Right hindlimb (tissue), 1 donor: ENCODE results near the gene LARP6.

Source experiments
- DNase-seq: peaks from one replicate; pipeline ENCODE4 v3.0.0-alpha.2; 2018

LARP6 gene

GRCh38 chr15:70792171-70792573 lies 61.8 kb downstream of the LARP6 start:
- DNase-seq, result no peak

- no peak for DNase-seq
These were observed 62.7 kb downstream of the LARP6 start for GRCh38 chr15:70791259-70791658.

DNA sequence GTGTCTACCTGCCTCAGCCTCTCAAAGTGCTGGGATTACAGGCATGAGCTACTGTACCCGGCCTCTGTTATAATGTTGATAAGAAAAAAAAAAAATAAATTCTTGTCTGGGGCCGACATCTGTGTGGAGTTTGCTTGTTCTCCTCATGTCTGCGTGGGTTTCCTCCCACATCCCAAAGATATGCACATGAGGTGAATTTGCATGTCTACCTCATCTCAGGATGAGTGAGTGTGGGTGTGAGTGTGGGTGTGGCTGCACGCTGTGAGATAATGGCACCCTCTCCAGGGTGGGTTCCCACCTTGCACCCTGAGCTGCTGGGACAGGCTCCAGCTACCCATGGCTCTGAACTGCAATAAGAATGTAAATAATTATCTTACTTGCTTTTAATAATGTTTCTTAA lies 64.7 kb downstream of the LARP6 start:
- DNase-seq, result no peak

- DNase-seq, result no peak
These were observed 65.6 kb downstream of the LARP6 start for GRCh38 chr15:70788114-70789049.

GRCh38 chr15:70786996-70787395 lies 67.0 kb downstream of the LARP6 start:
- no peak for DNase-seq

DNA sequence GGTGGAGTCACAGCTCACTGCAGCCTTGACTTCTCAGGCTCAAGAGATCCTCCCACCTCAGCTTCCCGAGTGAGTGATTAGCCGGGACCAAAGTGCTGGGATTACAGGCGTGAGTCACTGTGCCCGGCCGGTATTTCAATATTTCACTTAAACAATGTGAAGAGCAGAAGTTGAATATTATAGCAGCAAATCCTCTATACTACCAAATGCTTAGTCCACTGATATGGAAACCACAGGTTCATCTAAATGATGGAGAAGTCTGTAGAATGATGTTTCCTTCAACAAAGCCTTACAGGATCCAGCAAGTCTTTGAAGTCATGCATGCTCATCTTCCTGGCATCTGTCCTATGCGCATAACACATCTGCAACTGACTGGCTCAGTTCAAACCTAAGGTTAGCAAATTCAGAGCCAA lies 70.3 kb downstream of the LARP6 start:
- no peak for DNase-seq

DNA sequence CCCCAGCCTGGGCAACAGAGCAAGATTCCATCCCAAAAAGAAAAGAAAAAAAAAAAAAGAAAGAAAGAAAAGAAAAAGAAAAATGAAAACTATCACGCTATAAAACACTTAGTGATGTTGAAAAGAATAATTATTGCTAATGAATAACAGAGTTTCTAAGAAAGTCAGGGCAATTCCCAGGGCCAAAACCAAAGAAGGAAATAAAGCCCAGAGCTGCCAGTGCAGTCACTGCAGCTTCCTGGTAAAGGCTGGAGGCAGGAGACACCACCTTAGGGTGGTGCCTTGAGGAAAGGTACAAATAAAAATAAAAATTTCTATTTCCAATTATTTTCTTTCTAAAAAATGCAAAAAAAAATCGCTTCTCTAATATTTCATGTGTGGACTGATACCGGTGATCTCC lies 70.9 kb downstream of the LARP6 start:
- no peak for DNase-seq

DNA sequence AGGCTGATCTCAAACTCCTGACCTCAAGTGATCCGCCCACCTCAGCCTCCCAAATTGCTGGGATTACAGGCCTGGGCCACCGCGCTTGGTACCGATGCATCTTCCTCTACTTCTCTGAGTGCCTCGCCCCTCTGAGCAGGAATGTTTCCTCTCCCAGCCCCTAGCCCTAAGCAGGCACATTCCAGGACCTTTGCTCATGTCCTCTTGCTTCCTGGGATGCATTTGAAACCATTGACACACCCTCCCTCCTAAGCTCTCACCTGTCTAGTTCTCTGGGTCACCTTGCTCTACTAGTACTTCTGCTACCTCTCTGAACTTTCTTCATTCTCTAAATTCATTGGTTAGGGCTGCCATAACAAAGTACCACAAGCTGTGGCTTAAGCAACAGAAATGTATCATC lies 72.7 kb downstream of the LARP6 start:
- no peak for DNase-seq
